ENCODE results near the gene MATN3.
A peak's percentile ranks its signal among the peaks of the same experiment; 100 is the strongest.

The MATN3 gene, protein sequence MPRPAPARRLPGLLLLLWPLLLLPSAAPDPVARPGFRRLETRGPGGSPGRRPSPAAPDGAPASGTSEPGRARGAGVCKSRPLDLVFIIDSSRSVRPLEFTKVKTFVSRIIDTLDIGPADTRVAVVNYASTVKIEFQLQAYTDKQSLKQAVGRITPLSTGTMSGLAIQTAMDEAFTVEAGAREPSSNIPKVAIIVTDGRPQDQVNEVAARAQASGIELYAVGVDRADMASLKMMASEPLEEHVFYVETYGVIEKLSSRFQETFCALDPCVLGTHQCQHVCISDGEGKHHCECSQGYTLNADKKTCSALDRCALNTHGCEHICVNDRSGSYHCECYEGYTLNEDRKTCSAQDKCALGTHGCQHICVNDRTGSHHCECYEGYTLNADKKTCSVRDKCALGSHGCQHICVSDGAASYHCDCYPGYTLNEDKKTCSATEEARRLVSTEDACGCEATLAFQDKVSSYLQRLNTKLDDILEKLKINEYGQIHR

DNA sequence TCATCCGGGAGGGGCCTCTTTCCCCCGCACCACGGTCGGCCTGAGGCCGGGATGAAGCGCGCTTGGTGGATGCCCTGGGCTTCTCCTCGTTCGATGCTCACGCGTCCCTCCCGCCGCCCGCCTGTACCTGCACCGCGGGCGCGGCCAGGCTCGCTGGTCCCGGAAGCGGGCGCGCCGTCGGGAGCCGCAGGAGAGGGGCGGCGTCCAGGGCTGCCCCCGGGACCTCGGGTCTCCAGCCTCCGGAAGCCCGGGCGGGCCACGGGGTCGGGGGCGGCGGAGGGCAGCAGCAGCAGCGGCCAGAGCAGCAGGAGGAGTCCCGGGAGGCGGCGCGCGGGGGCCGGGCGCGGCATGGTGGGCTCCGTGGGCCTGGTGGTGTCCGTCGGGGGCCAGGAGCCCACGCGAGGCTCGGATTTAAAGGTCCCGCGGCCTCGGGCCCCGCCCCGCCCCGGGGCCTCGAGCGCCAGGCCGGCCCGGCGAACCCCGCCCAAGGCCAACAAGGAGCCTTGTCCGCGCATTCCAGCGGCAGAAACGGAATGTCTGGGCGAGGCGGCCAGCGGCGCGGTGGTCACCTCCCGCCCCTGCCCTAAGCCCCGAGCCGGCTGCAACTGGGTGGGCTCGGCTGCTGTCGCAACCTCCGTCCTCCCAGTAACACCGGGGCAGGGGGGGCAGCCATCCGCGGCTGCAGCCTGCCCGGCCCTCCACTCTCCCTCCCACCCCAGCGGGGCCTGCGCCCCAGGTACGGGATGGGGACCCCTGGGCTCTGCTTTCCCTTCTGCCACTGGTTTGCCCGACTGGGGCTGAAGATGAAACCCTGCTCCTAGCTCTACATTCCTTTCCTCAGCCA lies at the start of gene MATN3:
TSS of gene MATN3 (minus strand) at position 387 of the 844 bp plus-strand sequence. CDS start at position 350, 37 bp downstream.
- peak; percentile 85 for ATAC-seq
- TF ChIP-seq, protein P1, sequence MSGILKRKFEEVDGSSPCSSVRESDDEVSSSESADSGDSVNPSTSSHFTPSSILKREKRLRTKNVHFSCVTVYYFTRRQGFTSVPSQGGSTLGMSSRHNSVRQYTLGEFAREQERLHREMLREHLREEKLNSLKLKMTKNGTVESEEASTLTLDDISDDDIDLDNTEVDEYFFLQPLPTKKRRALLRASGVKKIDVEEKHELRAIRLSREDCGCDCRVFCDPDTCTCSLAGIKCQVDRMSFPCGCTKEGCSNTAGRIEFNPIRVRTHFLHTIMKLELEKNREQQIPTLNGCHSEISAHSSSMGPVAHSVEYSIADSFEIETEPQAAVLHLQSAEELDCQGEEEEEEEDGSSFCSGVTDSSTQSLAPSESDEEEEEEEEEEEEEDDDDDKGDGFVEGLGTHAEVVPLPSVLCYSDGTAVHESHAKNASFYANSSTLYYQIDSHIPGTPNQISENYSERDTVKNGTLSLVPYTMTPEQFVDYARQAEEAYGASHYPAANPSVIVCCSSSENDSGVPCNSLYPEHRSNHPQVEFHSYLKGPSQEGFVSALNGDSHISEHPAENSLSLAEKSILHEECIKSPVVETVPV (CRISPR knock-in tag; IDR thresholded peaks at IDR 0.05) = no peak
- TF ChIP-seq, protein P2, sequence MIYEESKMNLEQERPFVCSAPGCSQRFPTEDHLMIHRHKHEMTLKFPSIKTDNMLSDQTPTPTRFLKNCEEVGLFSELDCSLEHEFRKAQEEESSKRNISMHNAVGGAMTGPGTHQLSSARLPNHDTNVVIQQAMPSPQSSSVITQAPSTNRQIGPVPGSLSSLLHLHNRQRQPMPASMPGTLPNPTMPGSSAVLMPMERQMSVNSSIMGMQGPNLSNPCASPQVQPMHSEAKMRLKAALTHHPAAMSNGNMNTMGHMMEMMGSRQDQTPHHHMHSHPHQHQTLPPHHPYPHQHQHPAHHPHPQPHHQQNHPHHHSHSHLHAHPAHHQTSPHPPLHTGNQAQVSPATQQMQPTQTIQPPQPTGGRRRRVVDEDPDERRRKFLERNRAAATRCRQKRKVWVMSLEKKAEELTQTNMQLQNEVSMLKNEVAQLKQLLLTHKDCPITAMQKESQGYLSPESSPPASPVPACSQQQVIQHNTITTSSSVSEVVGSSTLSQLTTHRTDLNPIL (CRISPR knock-in tag; IDR thresholded peaks at IDR 0.05; ENCODE audit: low read depth) = no peak
- no peak for TF ChIP-seq ZNF8 (CRISPR knock-in tag; IDR thresholded peaks at IDR 0.05)
- no peak for TF ChIP-seq BACH2 (CRISPR knock-in tag; IDR thresholded peaks at IDR 0.05; ENCODE audit: borderline replicate concordance)
- no peak for TF ChIP-seq ARNTL (CRISPR knock-in tag; IDR thresholded peaks at IDR 0.05; ENCODE audit: borderline replicate concordance, low read depth)
- TF ChIP-seq ZC3H10 (CRISPR knock-in tag; IDR thresholded peaks at IDR 0.05) = no peak
- no peak for TF ChIP-seq ZFP30 (CRISPR knock-in tag; IDR thresholded peaks at IDR 0.05)
- no peak for TF ChIP-seq SNAI2 (CRISPR knock-in tag; IDR thresholded peaks at IDR 0.05)
- TF ChIP-seq ZNF565 (CRISPR knock-in tag; conservative IDR thresholded peaks at IDR 0.05; ENCODE audit: low read depth) = no peak
- no peak for TF ChIP-seq RARB (CRISPR knock-in tag; IDR thresholded peaks at IDR 0.05)
- no peak for TF ChIP-seq ESRRG (CRISPR knock-in tag; IDR thresholded peaks at IDR 0.05)
- TF ChIP-seq, protein P3, sequence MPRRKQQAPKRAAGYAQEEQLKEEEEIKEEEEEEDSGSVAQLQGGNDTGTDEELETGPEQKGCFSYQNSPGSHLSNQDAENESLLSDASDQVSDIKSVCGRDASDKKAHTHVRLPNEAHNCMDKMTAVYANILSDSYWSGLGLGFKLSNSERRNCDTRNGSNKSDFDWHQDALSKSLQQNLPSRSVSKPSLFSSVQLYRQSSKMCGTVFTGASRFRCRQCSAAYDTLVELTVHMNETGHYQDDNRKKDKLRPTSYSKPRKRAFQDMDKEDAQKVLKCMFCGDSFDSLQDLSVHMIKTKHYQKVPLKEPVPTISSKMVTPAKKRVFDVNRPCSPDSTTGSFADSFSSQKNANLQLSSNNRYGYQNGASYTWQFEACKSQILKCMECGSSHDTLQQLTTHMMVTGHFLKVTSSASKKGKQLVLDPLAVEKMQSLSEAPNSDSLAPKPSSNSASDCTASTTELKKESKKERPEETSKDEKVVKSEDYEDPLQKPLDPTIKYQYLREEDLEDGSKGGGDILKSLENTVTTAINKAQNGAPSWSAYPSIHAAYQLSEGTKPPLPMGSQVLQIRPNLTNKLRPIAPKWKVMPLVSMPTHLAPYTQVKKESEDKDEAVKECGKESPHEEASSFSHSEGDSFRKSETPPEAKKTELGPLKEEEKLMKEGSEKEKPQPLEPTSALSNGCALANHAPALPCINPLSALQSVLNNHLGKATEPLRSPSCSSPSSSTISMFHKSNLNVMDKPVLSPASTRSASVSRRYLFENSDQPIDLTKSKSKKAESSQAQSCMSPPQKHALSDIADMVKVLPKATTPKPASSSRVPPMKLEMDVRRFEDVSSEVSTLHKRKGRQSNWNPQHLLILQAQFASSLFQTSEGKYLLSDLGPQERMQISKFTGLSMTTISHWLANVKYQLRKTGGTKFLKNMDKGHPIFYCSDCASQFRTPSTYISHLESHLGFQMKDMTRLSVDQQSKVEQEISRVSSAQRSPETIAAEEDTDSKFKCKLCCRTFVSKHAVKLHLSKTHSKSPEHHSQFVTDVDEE (CRISPR knock-in tag; IDR thresholded peaks at IDR 0.05) = no peak
- TF ChIP-seq PPARA (CRISPR knock-in tag; IDR thresholded peaks at IDR 0.05; ENCODE audit: borderline replicate concordance) = no peak
- no peak for TF ChIP-seq OSR1 (CRISPR knock-in tag; IDR thresholded peaks at IDR 0.05)

DNA sequence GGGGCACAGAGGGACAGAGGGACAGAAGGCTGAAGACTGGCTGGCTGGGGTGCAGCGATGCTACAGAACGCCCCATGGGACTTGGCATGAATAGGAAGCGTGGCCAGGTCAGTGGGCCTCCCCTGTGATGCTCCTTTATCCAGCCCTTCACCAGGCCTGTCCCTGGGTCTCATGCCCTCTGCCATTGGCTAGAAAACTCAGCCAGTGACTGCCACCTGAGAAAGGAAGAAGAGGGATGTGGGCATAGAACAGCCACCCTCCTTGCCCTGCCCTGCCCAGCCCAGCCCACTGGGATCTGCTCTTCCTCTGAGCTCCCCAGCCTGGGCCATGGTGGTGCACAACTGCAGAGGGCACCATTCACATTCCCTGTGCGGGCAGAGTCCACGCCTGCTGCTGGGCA lies 49.5 kb upstream of the MATN3 start:
- no peak for TF ChIP-seq ISL1 (CRISPR knock-in tag; IDR thresholded peaks at IDR 0.05)
- TF ChIP-seq, protein P4, sequence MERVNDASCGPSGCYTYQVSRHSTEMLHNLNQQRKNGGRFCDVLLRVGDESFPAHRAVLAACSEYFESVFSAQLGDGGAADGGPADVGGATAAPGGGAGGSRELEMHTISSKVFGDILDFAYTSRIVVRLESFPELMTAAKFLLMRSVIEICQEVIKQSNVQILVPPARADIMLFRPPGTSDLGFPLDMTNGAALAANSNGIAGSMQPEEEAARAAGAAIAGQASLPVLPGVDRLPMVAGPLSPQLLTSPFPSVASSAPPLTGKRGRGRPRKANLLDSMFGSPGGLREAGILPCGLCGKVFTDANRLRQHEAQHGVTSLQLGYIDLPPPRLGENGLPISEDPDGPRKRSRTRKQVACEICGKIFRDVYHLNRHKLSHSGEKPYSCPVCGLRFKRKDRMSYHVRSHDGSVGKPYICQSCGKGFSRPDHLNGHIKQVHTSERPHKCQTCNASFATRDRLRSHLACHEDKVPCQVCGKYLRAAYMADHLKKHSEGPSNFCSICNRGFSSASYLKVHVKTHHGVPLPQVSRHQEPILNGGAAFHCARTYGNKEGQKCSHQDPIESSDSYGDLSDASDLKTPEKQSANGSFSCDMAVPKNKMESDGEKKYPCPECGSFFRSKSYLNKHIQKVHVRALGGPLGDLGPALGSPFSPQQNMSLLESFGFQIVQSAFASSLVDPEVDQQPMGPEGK (CRISPR knock-in tag; IDR thresholded peaks at IDR 0.05; ENCODE audit: borderline replicate concordance) = no peak
- TF ChIP-seq, protein P2 (CRISPR knock-in tag; IDR thresholded peaks at IDR 0.05; ENCODE audit: low read depth) = no peak
- no peak for TF ChIP-seq TCF4 (CRISPR knock-in tag; IDR thresholded peaks at IDR 0.05; ENCODE audit: borderline replicate concordance)
- TF ChIP-seq ZNF70 (CRISPR knock-in tag; IDR thresholded peaks at IDR 0.05) = no peak
- no peak for TF ChIP-seq OSR1 (CRISPR knock-in tag; IDR thresholded peaks at IDR 0.05)
- no peak for TF ChIP-seq SNAI2 (CRISPR knock-in tag; IDR thresholded peaks at IDR 0.05)
- no peak for TF ChIP-seq GLIS3 (CRISPR knock-in tag; IDR thresholded peaks at IDR 0.05)
- TF ChIP-seq ZNF565 (CRISPR knock-in tag; conservative IDR thresholded peaks at IDR 0.05; ENCODE audit: low read depth) = no peak
- no peak for TF ChIP-seq ZFP3 (CRISPR knock-in tag; IDR thresholded peaks at IDR 0.05)
- no peak for TF ChIP-seq PPARA (CRISPR knock-in tag; IDR thresholded peaks at IDR 0.05; ENCODE audit: borderline replicate concordance)
- no peak for ATAC-seq

Measured in SK-N-SH treated with all-trans-retinoic acid at 6 μM for 48 hours (cell line).